A549 (cell line): ENCODE measurements around the gene PMM2. TPM values are rescaled to one million over a fixed set of nuclear protein-coding genes. Genes with fewer than 3 reads are reported as not detected.

Source experiments
- ATAC-seq, 2 experiments: fragments of 200-7000 bp in 1 of 2; fragments of >200 bp in 1 of 2; cut with Nextera tagmentation in 1 of 2; cut with Tn5 transposase in 1 of 2; 3 replicates each; pipeline versions ENCODE4 v1.8.0 to v1.9.1; 2018 to 2020; ENCODE audit warnings: mild to moderate bottlenecking in 1 of 2, moderate library complexity in 1 of 2
- CTCF ChIA-PET: fragments of 300-600 bp; sonication (Branson Sonifier 250); formaldehyde crosslinking; extraction: SDS; loops from one replicate; lab custom pipeline; 2021; ENCODE audit warnings: antibody characterized with exemption, inconsistent platforms; lab: Yijun Ruan, JAX
- POLR2A ChIA-PET: fragments of 350-600 bp; formaldehyde crosslinking; extraction: SDS; loops from one replicate; lab custom pipeline; 2021; ENCODE audit warnings: antibody characterized with exemption, inconsistent platforms; lab: Yijun Ruan, JAX
- DNase-seq, 2 experiments: peaks; one replicate each; pipeline versions ENCODE4 v3.0.0 to v3.0.0-alpha.2; 2011 to 2016; ENCODE audit warnings: low read depth in 1 of 2, low spot score in 1 of 2
- FAIRE-seq: peaks from 2 replicates; lab custom pipeline; 2011; peaks lifted over from hg19 to GRCh38; lab: Jason Lieb, UNC
- H3K27ac ChIP-seq, 2 experiments: fragments of >200 bp; sonication (Bioruptor Twin); formaldehyde crosslinking; 3 replicates each; pipeline ENCODE4 v1.5.1; 2016 to 2017
- H3K4me1 ChIP-seq: fragments of >200 bp; sonication (Bioruptor Twin); formaldehyde crosslinking; 3 replicates; pipeline ENCODE4 v1.6.1; 2016
- H3K4me2 ChIP-seq: fragments of >200 bp; sonication (Bioruptor Twin); formaldehyde crosslinking; 3 replicates; pipeline ENCODE4 v1.6.1; 2016
- H3K4me3 ChIP-seq: fragments of >200 bp; sonication (Bioruptor Twin); formaldehyde crosslinking; 3 replicates; pipeline ENCODE4 v1.5.1; 2016
- H3K9me3 ChIP-seq: fragments of >200 bp; sonication (Bioruptor Twin); formaldehyde crosslinking; 3 replicates; pipeline ENCODE4 v1.6.1; 2016
- ATOH8 ChIP-seq: fragments of 250-450 bp; sonication (Bioruptor Pico); IDR thresholded peaks from 2 replicates; pipeline ENCODE4 v1.5.0; 2020; ENCODE audit warnings: low read depth, mild to moderate bottlenecking, moderate library complexity
- CBX2 ChIP-seq: fragments of 200-600 bp; sonication (generic); IDR thresholded peaks from 2 replicates; pipeline ENCODE4 v1.6.1; 2016; ENCODE audit warnings: low read depth, mild to moderate bottlenecking, borderline replicate concordance
- CHD4 ChIP-seq: fragments of 200-600 bp; sonication (generic); IDR thresholded peaks from 2 replicates; pipeline ENCODE4 v1.6.1; 2016; ENCODE audit warnings: antibody characterized with exemption, mild to moderate bottlenecking, borderline replicate concordance
- EHF ChIP-seq: fragments of 250-450 bp; sonication (Bioruptor Pico); IDR thresholded peaks from 2 replicates; pipeline ENCODE4 v1.5.0; 2020; ENCODE audit warnings: mild to moderate bottlenecking
- EHMT2 ChIP-seq: fragments of 200-600 bp; sonication (generic); IDR thresholded peaks from 2 replicates; pipeline ENCODE4 v1.6.1; 2016; ENCODE audit warnings: antibody characterized with exemption, low read depth, mild to moderate bottlenecking, moderate library complexity
- EP300 ChIP-seq, 2 experiments: fragments of >200 bp; sonication (Bioruptor Twin); formaldehyde crosslinking; IDR thresholded peaks; 2 replicates in 1 of 2; 3 replicates in 1 of 2; pipeline ENCODE4 v1.6.1; 2016 to 2017
- ESRRA ChIP-seq: fragments of 150-350 bp; IDR thresholded peaks from 2 replicates; pipeline ENCODE4 v1.6.1; 2014; ENCODE audit warnings: mild to moderate bottlenecking, low read length, borderline replicate concordance
- FOSB ChIP-seq: fragments of 250-450 bp; sonication (Bioruptor Pico); IDR thresholded peaks from 2 replicates; pipeline ENCODE4 v1.5.0; 2020; ENCODE audit warnings: mild to moderate bottlenecking, moderate library complexity
- FOXS1 ChIP-seq: fragments of 250-450 bp; sonication (Bioruptor Pico); IDR thresholded peaks from 2 replicates; pipeline ENCODE4 v1.5.0; 2020; ENCODE audit warnings: mild to moderate bottlenecking, moderate library complexity
- GATA3 ChIP-seq: IDR thresholded peaks from 2 replicates; pipeline ENCODE4 v1.6.1; 2012; ENCODE audit warnings: borderline replicate concordance
- HEYL ChIP-seq: fragments of 250-450 bp; sonication (Bioruptor Pico); IDR thresholded peaks from 2 replicates; pipeline ENCODE4 v1.8.0; 2021; ENCODE audit warnings: mild to moderate bottlenecking, moderate library complexity
- HOXA7 ChIP-seq: fragments of 250-450 bp; sonication (Bioruptor Pico); IDR thresholded peaks from 2 replicates; pipeline ENCODE4 v1.5.0; 2020; ENCODE audit warnings: mild to moderate bottlenecking, moderate library complexity
- HOXB13 ChIP-seq: fragments of 250-450 bp; sonication (Bioruptor Pico); IDR thresholded peaks from 2 replicates; pipeline ENCODE4 v1.5.0; 2020; ENCODE audit warnings: low read depth, mild to moderate bottlenecking, moderate library complexity
- HOXB5 ChIP-seq: fragments of 250-450 bp; sonication (Bioruptor Pico); IDR thresholded peaks from 2 replicates; pipeline ENCODE4 v1.5.0; 2020; ENCODE audit warnings: mild to moderate bottlenecking, moderate library complexity
- JUN ChIP-seq, 2 experiments: fragments of >200 bp; sonication (Bioruptor Twin); formaldehyde crosslinking; IDR thresholded peaks; 2 replicates in 1 of 2; 3 replicates in 1 of 2; pipeline ENCODE4 v1.6.1; 2016 to 2017
- JUNB ChIP-seq: fragments of >200 bp; sonication (Bioruptor Twin); formaldehyde crosslinking; IDR thresholded peaks from 2 replicates; pipeline ENCODE4 v1.6.1; 2016
- KDM1A ChIP-seq: fragments of 200-600 bp; sonication (generic); IDR thresholded peaks from 2 replicates; pipeline ENCODE4 v1.6.1; 2016; ENCODE audit warnings: low read depth, mild to moderate bottlenecking
- MAX ChIP-seq: IDR thresholded peaks from 2 replicates; pipeline ENCODE4 v1.6.1; 2012
- MAZ ChIP-seq: fragments of 150-350 bp; IDR thresholded peaks from 2 replicates; pipeline ENCODE4 v1.6.1; 2014; ENCODE audit warnings: antibody characterized with exemption, low read depth, low read length, borderline replicate concordance
- MYC ChIP-seq: IDR thresholded peaks from 2 replicates; pipeline ENCODE4 v1.6.1; 2012; ENCODE audit warnings: mild to moderate bottlenecking, inconsistent platforms, low read length, improper control_type of control experiment, borderline replicate concordance
- NPAS2 ChIP-seq: fragments of 250-450 bp; sonication (Bioruptor Pico); IDR thresholded peaks from 2 replicates; pipeline ENCODE4 v1.8.0; 2022; ENCODE audit warnings: mild to moderate bottlenecking, moderate library complexity, borderline replicate concordance
- NR3C1 ChIP-seq: fragments of >200 bp; sonication (Bioruptor Twin); formaldehyde crosslinking; IDR thresholded peaks from 3 replicates; pipeline ENCODE4 v1.6.1; 2017
- POLR2A ChIP-seq: IDR thresholded peaks from 2 replicates; pipeline ENCODE4 v1.6.1; 2012; ENCODE audit warnings: mild to moderate bottlenecking, low read length
- POLR2AphosphoS2 ChIP-seq: conservative IDR thresholded peaks from 2 replicates; pipeline ENCODE4 v1.6.1; 2012; ENCODE audit warnings: low read length, improper control_type of control experiment, inconsistent platforms
- RCOR1 ChIP-seq: fragments of 150-350 bp; IDR thresholded peaks from 2 replicates; pipeline ENCODE4 v1.6.1; 2014; ENCODE audit warnings: antibody characterized with exemption, low read length, low read depth
- SMC3 ChIP-seq: fragments of >200 bp; sonication (Bioruptor Twin); formaldehyde crosslinking; IDR thresholded peaks from 3 replicates; pipeline ENCODE4 v1.6.1; 2018; ENCODE audit warnings: inconsistent platforms
- SREBF2 ChIP-seq: fragments of 450-650 bp; IDR thresholded peaks from 2 replicates; pipeline ENCODE4 v1.6.1; 2014; ENCODE audit warnings: mild to moderate bottlenecking, moderate library complexity
- TFCP2L1 ChIP-seq: fragments of 250-450 bp; sonication (Bioruptor Pico); IDR thresholded peaks from 2 replicates; pipeline ENCODE4 v1.5.0; 2021; ENCODE audit warnings: mild to moderate bottlenecking
- USF2 ChIP-seq: fragments of 450-650 bp; IDR thresholded peaks from 2 replicates; pipeline ENCODE4 v1.6.1; 2014; ENCODE audit warnings: antibody characterized with exemption
- ZNF302 ChIP-seq: fragments of 250-450 bp; sonication (Bioruptor Pico); IDR thresholded peaks from 2 replicates; pipeline ENCODE4 v1.9.0; 2021; ENCODE audit warnings: inconsistent platforms, mild to moderate bottlenecking, moderate library complexity
- WGBS: methylation state at CpG from one replicate; pipeline ENCODE4 v1.1.6; 2017; ENCODE audit errors: missing lambda C conversion rate; 5-methylcytosine and 5-hydroxymethylcytosine counted together
- polyA plus RNA-seq, 4 experiments: library from polyadenylated mRNA; depleted of rRNA in 3 of 4; stranded (reverse); fragments of >200 nt; fragmentation: RNase III in 1 of 4; extraction: RNeasy Plus Mini Kit Qiagen cat#74134 plus additional on column Dnase treatment in 1 of 4; gene quantifications; 2 replicates in 3 of 4; 3 replicates in 1 of 4; pipeline ENCODE4 v1.2.3, GENCODE V29; 2011 to 2017

The PMM2 gene
- polyA plus RNA-seq, 2 of the 4 experiments (the other 2 are of a cell fraction), result 56.6 to 72.4 TPM

- ATAC-seq (no peak), DNase-seq (no peak), FAIRE-seq (no peak)
- peaks cover 28% of the 10 kb centered on the region for H3K4me1 ChIP-seq
- CTCF ChIA-PET, result interaction anchor here (0.8 to 2.6 kb wide), 7 partner anchors 9 to 228 kb away, joined by 3 to 36 read pairs (median 3); no protein-coding TSS in a partner anchor
- peak overlapping the region; percentile 92; the same call in 2 of the 3 replicates for H3K4me2 ChIP-seq
- TF ChIP-seq MAX (no peak), GATA3 (no peak), NPAS2 (CRISPR knock-in tag) (no peak), USF2 (no peak), KDM1A (no peak), HOXB5 (CRISPR knock-in tag) (no peak), HEYL (CRISPR knock-in tag) (no peak), POLR2AphosphoS2 (no peak), FOXS1 (CRISPR knock-in tag) (no peak), RCOR1 (no peak), JUNB (no peak), CHD4 (no peak), TFCP2L1 (no peak), ATOH8 (CRISPR knock-in tag) (no peak), MAZ (no peak), MYC (no peak), EP300 (IDR thresholded peaks at IDR 0.05) (no peak), JUN (IDR thresholded peaks at IDR 0.05) (no peak), EHF (CRISPR knock-in tag) (no peak), HOXB13 (CRISPR knock-in tag) (no peak)
- 85% methylated on average over 9 of the region's 10 CpGs for WGBS
- no peak overlapping the region for H3K4me3 ChIP-seq
- POLR2A ChIA-PET, result no interaction called here
- H3K27ac ChIP-seq, result no peak overlapping the region
- no peaks in the 10 kb centered on the region for H3K9me3 ChIP-seq
Observed at GRCh38 chr16:8795818-8796217, 1.8 kb upstream of the PMM2 start.

GRCh38 chr16:8796469-8797363, 923 bp upstream of the PMM2 start:
- CTCF ChIA-PET, result interaction anchor here (0.8 to 2.6 kb wide), 8 partner anchors 10 to 229 kb away, joined by 3 to 36 read pairs (median 3); no protein-coding TSS in a partner anchor
- no peak for DNase-seq
- peak overlapping the region; percentile 95 to 96 for H3K27ac ChIP-seq
- FAIRE-seq, result no peak
- POLR2A ChIA-PET, result no interaction called here
- ATAC-seq, result no peak
- 46% methylated on average over 14 of the region's 14 CpGs for WGBS
- H3K4me2 ChIP-seq, result peak overlapping the region; percentile 92
- H3K4me3 ChIP-seq, result peak overlapping the region; percentile 88
- no peaks in the 10 kb centered on the region for H3K9me3 ChIP-seq
- H3K4me1 ChIP-seq, result peaks cover 28% of the 10 kb centered on the region
- no peak for TF ChIP-seq CBX2
- no peak for TF ChIP-seq JUN (IDR thresholded peaks at IDR 0.05)
- no peak for TF ChIP-seq HOXA7
- no peak for TF ChIP-seq EP300 (IDR thresholded peaks at IDR 0.05)
- TF ChIP-seq POLR2A, result no peak
- no peak for TF ChIP-seq NR3C1
- TF ChIP-seq HOXB13 (CRISPR knock-in tag), result no peak
- no peak for TF ChIP-seq ZNF302 (CRISPR knock-in tag)
- no peak for TF ChIP-seq SMC3
- no peak for TF ChIP-seq HEYL (CRISPR knock-in tag)
- no peak for TF ChIP-seq GATA3
- TF ChIP-seq FOSB (CRISPR knock-in tag), result no peak
- no peak for TF ChIP-seq ATOH8 (CRISPR knock-in tag)
- no peak for TF ChIP-seq ESRRA
- TF ChIP-seq TFCP2L1, result no peak
- no peak for TF ChIP-seq SREBF2
- TF ChIP-seq EHMT2, result no peak
- no peak for TF ChIP-seq USF2
- TF ChIP-seq, all 56 proteins: peak for 0
